Panc1 (cell line): Measurements from ENCODE around the gene RANGRF. TPM values are rescaled to one million over a fixed set of nuclear protein-coding genes. Genes with fewer than 3 reads are reported as not detected.

Experiments
- ATAC-seq: fragments of 200-7000 bp; cut with Tn5 transposase; 2 replicates; pipeline ENCODE4 v1.9.1; 2020; ENCODE audit warnings: mild to moderate bottlenecking, moderate library complexity
- BruUV-seq: library from RNA; stranded (reverse); fragments of 400-500 nt; replicated peaks from 2 replicates; lab custom pipeline; 2021; lab: Mats Ljungman, UMichigan
- CTCF ChIA-PET: fragments of 300-600 bp; sonication (Branson Sonifier 250); formaldehyde crosslinking; loops from one replicate; lab custom pipeline; 2022; ENCODE audit warnings: antibody characterized with exemption; lab: Charles Lee
- POLR2A ChIA-PET: fragments of 300-600 bp; sonication (Branson Sonifier 250); formaldehyde crosslinking; loops from one replicate; lab custom pipeline; 2022; ENCODE audit warnings: antibody characterized with exemption; lab: Charles Lee
- DNase-seq: peaks from one replicate; pipeline ENCODE4 v3.0.0-alpha.2; 2010; ENCODE audit warnings: low read depth, low spot score
- H3K27ac ChIP-seq: 2 replicates; pipeline ENCODE4 v1.5.1; 2011; ENCODE audit warnings: mild to moderate bottlenecking, low read length, inconsistent platforms
- H3K27me3 ChIP-seq: fragments of 200-500 bp; sonication (Bioruptor generic); 2 replicates; pipeline ENCODE4 v1.6.0; 2014; ENCODE audit warnings: low read length, inconsistent platforms; ENCODE audit not compliant: control insufficient read depth, insufficient read depth
- H3K36me3 ChIP-seq: fragments of 200-500 bp; sonication (Bioruptor generic); 2 replicates; pipeline ENCODE4 v1.5.1; 2014; ENCODE audit warnings: inconsistent platforms, mild to moderate bottlenecking, low read length, moderate library complexity; ENCODE audit not compliant: control insufficient read depth, insufficient read depth
- H3K4me1 ChIP-seq: 2 replicates; pipeline ENCODE4 v1.5.1; 2011; ENCODE audit warnings: inconsistent platforms, mild to moderate bottlenecking, low read length, moderate library complexity; ENCODE audit not compliant: control insufficient read depth, insufficient read depth
- H3K4me3 ChIP-seq, 2 experiments: 2 replicates each; pipeline ENCODE4 v1.5.1; 2011 to 2012; ENCODE audit warnings: low read depth in 2 of 2, low read length in 2 of 2, mild to moderate bottlenecking in 2 of 2, inconsistent platforms in 1 of 2, moderate library complexity in 1 of 2
- H3K9me3 ChIP-seq: fragments of 200-500 bp; sonication (Bioruptor generic); 2 replicates; pipeline ENCODE4 v1.5.1; 2014; ENCODE audit warnings: low read depth, mild to moderate bottlenecking, inconsistent platforms, low read length, moderate library complexity; ENCODE audit not compliant: control insufficient read depth, insufficient read depth
- POLR2AphosphoS5 ChIP-seq: IDR thresholded peaks from 2 replicates; pipeline ENCODE4 v1.6.1; 2012; ENCODE audit warnings: mild to moderate bottlenecking, low read depth, low read length, moderate library complexity
- SIN3A ChIP-seq: IDR thresholded peaks from 2 replicates; pipeline ENCODE4 v1.6.1; 2012; ENCODE audit warnings: low read depth, mild to moderate bottlenecking, low read length, moderate library complexity, borderline replicate concordance; ENCODE audit not compliant: insufficient read depth
- TCF7L2 ChIP-seq: IDR thresholded peaks from 2 replicates; pipeline ENCODE4 v1.6.1; 2011; ENCODE audit warnings: mild to moderate bottlenecking, low read depth, low read length, inconsistent platforms
- in situ Hi-C: cut with HindIII; loops from 2 replicates; pipeline ENCODE4 v1.10.0; 2016; ENCODE audit warnings: low sequenced_read_pairs, low pct_unique_long_range_greater_than_20kb
- intact Hi-C: fragments of 100-400 bp; cut with micrococcal nuclease; formaldehyde crosslinking; loops from one replicate; pipeline ENCODE4 v1.10.0; 2022; ENCODE audit not compliant: unreplicated experiment
- total RNA-seq: library from RNA; stranded (reverse); gene quantifications from one replicate; pipeline ENCODE4 v1.2.1, GENCODE V29; 2021; ENCODE audit not compliant: unreplicated experiment
- TF ChIP-seq, protein P1 (sequence below), 2 experiments: IDR thresholded peaks; 2 replicates each; pipeline ENCODE4 v1.6.1; 2011 to 2012; ENCODE audit warnings: low read depth in 2 of 2, control low read depth in 1 of 2, low read length in 1 of 2, mild to moderate bottlenecking in 1 of 2, moderate library complexity in 1 of 2; ENCODE audit not compliant: insufficient read depth in 1 of 2
- TF ChIP-seq, protein P2 (sequence below): fragments of 450-650 bp; IDR thresholded peaks from 2 replicates; pipeline ENCODE4 v1.5.1; 2017; ENCODE audit warnings: mild to moderate bottlenecking

RANGRF gene
- total RNA-seq, 1 experiment from 2014 or later = 16.7 TPM

DNA sequence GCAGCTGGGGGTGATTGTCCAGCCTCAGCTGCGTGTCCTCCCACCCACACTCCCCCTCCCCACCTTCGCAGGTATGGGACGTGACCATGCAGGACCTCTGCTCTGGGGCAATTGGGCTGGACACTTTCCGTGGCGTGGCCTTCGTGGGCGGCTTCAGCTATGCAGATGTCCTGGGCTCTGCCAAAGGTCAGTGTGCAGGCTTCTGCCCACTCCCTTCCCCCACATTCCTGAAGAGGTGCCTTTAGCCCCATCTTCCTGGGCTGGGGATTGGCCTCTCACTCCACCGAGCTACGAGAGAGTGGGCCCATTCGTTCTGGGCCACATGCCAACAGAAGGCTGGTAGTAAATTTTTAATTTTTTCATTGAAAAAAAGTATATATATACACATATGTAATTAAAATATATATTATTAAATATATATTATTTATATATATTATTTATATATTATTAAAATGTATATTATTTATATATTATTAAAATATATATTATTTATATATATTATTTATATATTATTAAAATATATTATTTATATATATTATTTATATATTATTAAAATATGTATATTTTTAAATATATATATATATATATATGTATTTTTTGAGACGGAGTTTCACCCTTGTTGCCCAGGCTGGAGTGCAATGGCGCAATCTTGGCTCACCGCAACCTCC, 20.9 kb upstream of the RANGRF start:
- H3K36me3 ChIP-seq = peaks cover 3% of the 10 kb centered on the region; the same call in 1 of the 2 replicates
- no peaks in the 10 kb centered on the region for H3K4me1 ChIP-seq
- no peak for ATAC-seq
- intact Hi-C loops = no loop called here
- H3K27ac ChIP-seq = no peak overlapping the region
- ChIA-PET POLR2A (interaction anchor here (0.5 to 0.6 kb wide), 2 partner anchors 845 to 924 kb away, joined by 3 to 6 read pairs; no protein-coding TSS in a partner anchor), CTCF (no interaction called here)
- no peaks in the 10 kb centered on the region for H3K9me3 ChIP-seq
- no peaks in the 10 kb centered on the region for H3K27me3 ChIP-seq
- no peak for DNase-seq
- TF ChIP-seq, protein P1, sequence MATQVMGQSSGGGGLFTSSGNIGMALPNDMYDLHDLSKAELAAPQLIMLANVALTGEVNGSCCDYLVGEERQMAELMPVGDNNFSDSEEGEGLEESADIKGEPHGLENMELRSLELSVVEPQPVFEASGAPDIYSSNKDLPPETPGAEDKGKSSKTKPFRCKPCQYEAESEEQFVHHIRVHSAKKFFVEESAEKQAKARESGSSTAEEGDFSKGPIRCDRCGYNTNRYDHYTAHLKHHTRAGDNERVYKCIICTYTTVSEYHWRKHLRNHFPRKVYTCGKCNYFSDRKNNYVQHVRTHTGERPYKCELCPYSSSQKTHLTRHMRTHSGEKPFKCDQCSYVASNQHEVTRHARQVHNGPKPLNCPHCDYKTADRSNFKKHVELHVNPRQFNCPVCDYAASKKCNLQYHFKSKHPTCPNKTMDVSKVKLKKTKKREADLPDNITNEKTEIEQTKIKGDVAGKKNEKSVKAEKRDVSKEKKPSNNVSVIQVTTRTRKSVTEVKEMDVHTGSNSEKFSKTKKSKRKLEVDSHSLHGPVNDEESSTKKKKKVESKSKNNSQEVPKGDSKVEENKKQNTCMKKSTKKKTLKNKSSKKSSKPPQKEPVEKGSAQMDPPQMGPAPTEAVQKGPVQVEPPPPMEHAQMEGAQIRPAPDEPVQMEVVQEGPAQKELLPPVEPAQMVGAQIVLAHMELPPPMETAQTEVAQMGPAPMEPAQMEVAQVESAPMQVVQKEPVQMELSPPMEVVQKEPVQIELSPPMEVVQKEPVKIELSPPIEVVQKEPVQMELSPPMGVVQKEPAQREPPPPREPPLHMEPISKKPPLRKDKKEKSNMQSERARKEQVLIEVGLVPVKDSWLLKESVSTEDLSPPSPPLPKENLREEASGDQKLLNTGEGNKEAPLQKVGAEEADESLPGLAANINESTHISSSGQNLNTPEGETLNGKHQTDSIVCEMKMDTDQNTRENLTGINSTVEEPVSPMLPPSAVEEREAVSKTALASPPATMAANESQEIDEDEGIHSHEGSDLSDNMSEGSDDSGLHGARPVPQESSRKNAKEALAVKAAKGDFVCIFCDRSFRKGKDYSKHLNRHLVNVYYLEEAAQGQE (IDR thresholded peaks at IDR 0.05; ENCODE audit: insufficient read depth in 1 of 2, low read depth in 2 of 2, low read length in 1 of 2) = no peak
- no peak for TF ChIP-seq POLR2AphosphoS5
- no peak for TF ChIP-seq TCF7L2
- TF ChIP-seq, protein P2, sequence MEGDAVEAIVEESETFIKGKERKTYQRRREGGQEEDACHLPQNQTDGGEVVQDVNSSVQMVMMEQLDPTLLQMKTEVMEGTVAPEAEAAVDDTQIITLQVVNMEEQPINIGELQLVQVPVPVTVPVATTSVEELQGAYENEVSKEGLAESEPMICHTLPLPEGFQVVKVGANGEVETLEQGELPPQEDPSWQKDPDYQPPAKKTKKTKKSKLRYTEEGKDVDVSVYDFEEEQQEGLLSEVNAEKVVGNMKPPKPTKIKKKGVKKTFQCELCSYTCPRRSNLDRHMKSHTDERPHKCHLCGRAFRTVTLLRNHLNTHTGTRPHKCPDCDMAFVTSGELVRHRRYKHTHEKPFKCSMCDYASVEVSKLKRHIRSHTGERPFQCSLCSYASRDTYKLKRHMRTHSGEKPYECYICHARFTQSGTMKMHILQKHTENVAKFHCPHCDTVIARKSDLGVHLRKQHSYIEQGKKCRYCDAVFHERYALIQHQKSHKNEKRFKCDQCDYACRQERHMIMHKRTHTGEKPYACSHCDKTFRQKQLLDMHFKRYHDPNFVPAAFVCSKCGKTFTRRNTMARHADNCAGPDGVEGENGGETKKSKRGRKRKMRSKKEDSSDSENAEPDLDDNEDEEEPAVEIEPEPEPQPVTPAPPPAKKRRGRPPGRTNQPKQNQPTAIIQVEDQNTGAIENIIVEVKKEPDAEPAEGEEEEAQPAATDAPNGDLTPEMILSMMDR = no peak
- TF ChIP-seq SIN3A = no peak
- in situ Hi-C loops = no loop called here
- BruUV-seq = no TSS peak
- no peak overlapping the region for H3K4me3 ChIP-seq

DNA sequence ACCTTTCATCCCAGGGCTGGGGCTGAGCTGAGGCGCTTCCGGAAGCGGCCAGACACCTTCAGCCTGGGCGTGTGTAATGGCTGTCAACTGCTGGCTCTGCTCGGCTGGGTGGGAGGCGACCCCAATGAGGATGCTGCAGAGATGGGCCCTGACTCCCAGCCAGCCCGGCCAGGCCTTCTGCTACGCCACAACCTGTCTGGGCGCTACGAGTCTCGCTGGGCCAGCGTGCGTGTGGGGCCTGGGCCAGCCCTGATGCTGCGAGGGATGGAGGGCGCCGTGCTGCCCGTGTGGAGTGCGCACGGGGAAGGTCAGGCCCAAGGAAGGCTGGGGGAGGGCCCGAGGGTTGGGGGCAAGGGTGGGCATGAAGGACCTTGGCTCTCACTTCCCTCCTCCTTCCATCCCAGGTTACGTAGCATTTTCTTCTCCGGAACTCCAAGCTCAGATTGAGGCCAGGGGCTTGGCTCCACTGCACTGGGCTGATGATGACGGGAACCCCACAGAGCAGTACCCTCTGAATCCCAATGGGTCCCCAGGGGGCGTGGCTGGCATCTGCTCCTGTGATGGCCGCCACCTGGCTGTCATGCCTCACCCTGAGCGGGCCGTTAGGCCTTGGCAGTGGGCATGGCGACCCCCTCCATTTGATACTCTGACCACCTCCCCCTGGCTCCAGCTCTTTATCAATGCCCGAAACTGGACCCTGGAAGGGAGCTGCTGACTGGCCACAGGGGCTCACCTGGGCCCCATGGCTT, 19.7 kb upstream of the RANGRF start:
- ATAC-seq (no peak), DNase-seq (no peak)
- no peak for TF ChIP-seq SIN3A
- TF ChIP-seq TCF7L2 = no peak
- no peak for TF ChIP-seq POLR2AphosphoS5
- TF ChIP-seq, protein P1 (IDR thresholded peaks at IDR 0.05; ENCODE audit: insufficient read depth in 1 of 2, low read depth in 2 of 2, low read length in 1 of 2) = no peak
- TF ChIP-seq, protein P2 = no peak
- in situ Hi-C loops (no loop called here), intact Hi-C loops (no loop called here)
- H3K4me1 ChIP-seq = no peaks in the 10 kb centered on the region
- H3K4me3 ChIP-seq = no peak overlapping the region
- CTCF ChIA-PET = no interaction called here
- no peaks in the 10 kb centered on the region for H3K27me3 ChIP-seq
- no peak overlapping the region for H3K27ac ChIP-seq
- H3K9me3 ChIP-seq = no peaks in the 10 kb centered on the region
- peaks cover 3% of the 10 kb centered on the region; the same call in 1 of the 2 replicates for H3K36me3 ChIP-seq
- BruUV-seq = no TSS peak
- POLR2A ChIA-PET = no interaction called here
